ENCODE measurements around the gene PEPD. TPM values are rescaled to one million over a fixed set of nuclear protein-coding genes. Genes with fewer than 3 reads are reported as not detected.

PEPD gene
- total RNA-seq, 1 donor from 2014 or later, result 84.7 TPM

GRCh38 chr19:33458807-33459206 is 62.8 kb downstream of the PEPD start:
- H3K9me3 Mint-ChIP-seq, result no peaks in the 10 kb centered on the region
- DNase-seq (ENCODE audit: extremely low spot score, unreplicated experiment), result no peak
- H3K4me1 Mint-ChIP-seq (ENCODE audit: unreplicated experiment), result peaks cover 12% of the 10 kb centered on the region
- H3K27ac Mint-ChIP-seq, result no peak overlapping the region
- no peak for TF ChIP-seq CTCF (conservative IDR thresholded peaks at IDR 0.05)
- no peaks in the 10 kb centered on the region for H3K27me3 Mint-ChIP-seq
- H3K4me3 Mint-ChIP-seq, result no peak overlapping the region
- peaks cover 3% of the 10 kb centered on the region for H3K36me3 Mint-ChIP-seq

- H3K9me3 Mint-ChIP-seq, result no peaks in the 10 kb centered on the region
- DNase-seq (ENCODE audit: extremely low spot score, unreplicated experiment), result no peak
- H3K4me3 Mint-ChIP-seq, result no peak overlapping the region
Measured at GRCh38 chr19:33458171-33458633, 63.4 kb downstream of the PEPD start.

GRCh38 chr19:33456845-33457220 is 64.8 kb downstream of the PEPD start:
- Mint-ChIP-seq H3K4me3 (no peak overlapping the region), H3K27ac (no peak overlapping the region), H3K9me3 (no peaks in the 10 kb centered on the region), H3K36me3 (no peaks in the 10 kb centered on the region), H3K4me1 (ENCODE audit: unreplicated experiment) (no peaks in the 10 kb centered on the region), H3K27me3 (no peaks in the 10 kb centered on the region)
- TF ChIP-seq CTCF (conservative IDR thresholded peaks at IDR 0.05), result no peak
- DNase-seq (ENCODE audit: extremely low spot score, unreplicated experiment), result no peak

More at GRCh38 chr19:33458171-33458633, 63.4 kb downstream of the PEPD start:
- Mint-ChIP-seq H3K27me3 (no peaks in the 10 kb centered on the region), H3K36me3 (peaks cover 1% of the 10 kb centered on the region), H3K27ac (no peak overlapping the region), H3K4me1 (ENCODE audit: unreplicated experiment) (peaks cover 6% of the 10 kb centered on the region)
- no peak for TF ChIP-seq CTCF (conservative IDR thresholded peaks at IDR 0.05)

GRCh38 chr19:33456076-33456844 is 65.3 kb downstream of the PEPD start:
- Mint-ChIP-seq H3K4me1 (ENCODE audit: unreplicated experiment) (no peaks in the 10 kb centered on the region), H3K36me3 (no peaks in the 10 kb centered on the region), H3K27ac (no peak overlapping the region), H3K9me3 (no peaks in the 10 kb centered on the region), H3K27me3 (no peaks in the 10 kb centered on the region), H3K4me3 (no peak overlapping the region)
- DNase-seq (ENCODE audit: extremely low spot score, unreplicated experiment), result no peak
- TF ChIP-seq CTCF (conservative IDR thresholded peaks at IDR 0.05), result no peak

GRCh38 chr19:33453265-33453664 is 68.3 kb downstream of the PEPD start:
- no peak overlapping the region for H3K4me3 Mint-ChIP-seq
- H3K4me1 Mint-ChIP-seq (ENCODE audit: unreplicated experiment), result no peaks in the 10 kb centered on the region
- no peak for DNase-seq (ENCODE audit: extremely low spot score, unreplicated experiment)
- H3K27ac Mint-ChIP-seq, result no peak overlapping the region
- no peaks in the 10 kb centered on the region for H3K9me3 Mint-ChIP-seq
- no peaks in the 10 kb centered on the region for H3K27me3 Mint-ChIP-seq
- no peak for TF ChIP-seq CTCF (conservative IDR thresholded peaks at IDR 0.05)
- no peaks in the 10 kb centered on the region for H3K36me3 Mint-ChIP-seq

All from type B pancreatic cell (in vitro differentiated cells).